ENCODE results near the gene LAMTOR3.

The LAMTOR3 gene

DNA sequence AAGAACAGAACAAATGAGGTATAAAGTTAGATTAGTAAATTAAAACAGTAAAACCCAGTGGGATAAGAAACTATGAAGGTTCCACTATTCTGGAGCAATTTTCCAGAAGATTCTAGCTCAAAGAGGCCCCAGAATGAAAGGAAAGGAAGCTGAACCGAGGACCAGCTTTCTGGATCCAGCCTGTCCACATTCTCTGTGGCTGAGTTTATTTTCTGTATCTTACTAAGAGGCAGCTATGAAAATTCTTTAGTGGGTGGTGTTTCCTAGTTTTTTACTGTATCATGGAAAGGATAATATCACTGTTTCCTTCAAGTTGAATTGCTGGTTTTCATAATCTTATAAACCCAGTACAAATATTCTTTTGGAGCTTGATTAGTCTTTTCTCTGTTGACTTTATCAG is 65.8 kb downstream of the LAMTOR3 start:
- no peak for DNase-seq

All from NCI-H2171 treated with DMSO at 0.1 percent for 48 hours (cell line).